Thyroid gland (tissue), 4 donors: ENCODE measurements around the gene HYLS1. TPM values are rescaled to one million over a fixed set of nuclear protein-coding genes. Genes with fewer than 3 reads are reported as not detected.

ENCODE experiments used
- DNase-seq, 2 donors: peaks; one replicate each; pipeline ENCODE4 v3.0.0-alpha.2; 2019
- H3K27ac ChIP-seq, 3 donors: fragments of 200-600 bp; sonication (generic); 1 replicate in 2 of 3; 2 replicates in 1 of 3; pipeline ENCODE4 v1.5.1; 2016 to 2019; ENCODE audit warnings: mild to moderate bottlenecking in 1 of 3, moderate library complexity in 1 of 3
- H3K27me3 ChIP-seq: fragments of 200-600 bp; sonication (generic); one replicate; pipeline ENCODE4 v1.5.1; 2019
- H3K36me3 ChIP-seq, 2 donors: fragments of 200-600 bp; sonication (generic); one replicate each; pipeline ENCODE4 v1.5.1; 2016 to 2019
- H3K4me1 ChIP-seq, 2 donors: fragments of 200-600 bp; sonication (generic); one replicate each; pipeline ENCODE4 v1.5.1; 2017 to 2019
- H3K4me3 ChIP-seq, 3 donors: fragments of 200-600 bp; sonication (generic); replicated peaks in 1 of 3; 1 replicate in 2 of 3; 2 replicates in 1 of 3; pipeline ENCODE4 v1.5.1; 2016; ENCODE audit warnings: mild to moderate bottlenecking in 1 of 3
- H3K9me3 ChIP-seq: fragments of 200-600 bp; sonication (generic); one replicate; pipeline ENCODE4 v1.5.1; 2017
- CTCF ChIP-seq, 6 experiments: fragments of 200-600 bp in 3 of 6; fragments of 450-650 bp in 3 of 6; sonication (generic) in 3 of 6; IDR thresholded peaks; one replicate each; pipeline ENCODE4 v1.5.1; 2016 to 2019; ENCODE audit warnings: antibody characterized with exemption in 6 of 6, mild to moderate bottlenecking in 2 of 6, inconsistent platforms in 1 of 6, moderate library complexity in 1 of 6
- POLR2A ChIP-seq, 2 donors: fragments of 450-650 bp; IDR thresholded peaks; one replicate each; pipeline ENCODE4 v1.6.1; 2017; ENCODE audit warnings: antibody characterized with exemption in 2 of 2, mild to moderate bottlenecking in 2 of 2, moderate library complexity in 1 of 2
- WGBS, 2 donors: methylation state at CpG; one replicate each; pipeline ENCODE4 v1.1.5; 2017; 5-methylcytosine and 5-hydroxymethylcytosine counted together
- intact Hi-C: fragments of 100-400 bp; cut with DNase I; formaldehyde crosslinking; loops from one replicate; pipeline ENCODE4 v1.15.1; 2023
- total RNA-seq, 4 donors: library from RNA; depleted of rRNA; stranded (reverse); fragments of >200 nt; gene quantifications; one replicate each; pipeline ENCODE4 v1.2.3, GENCODE V29; 2016

The HYLS1 gene
- total RNA-seq, 4 donors from 2014 or later = 1.6 to 6.9 (median 3.0) TPM

DNA sequence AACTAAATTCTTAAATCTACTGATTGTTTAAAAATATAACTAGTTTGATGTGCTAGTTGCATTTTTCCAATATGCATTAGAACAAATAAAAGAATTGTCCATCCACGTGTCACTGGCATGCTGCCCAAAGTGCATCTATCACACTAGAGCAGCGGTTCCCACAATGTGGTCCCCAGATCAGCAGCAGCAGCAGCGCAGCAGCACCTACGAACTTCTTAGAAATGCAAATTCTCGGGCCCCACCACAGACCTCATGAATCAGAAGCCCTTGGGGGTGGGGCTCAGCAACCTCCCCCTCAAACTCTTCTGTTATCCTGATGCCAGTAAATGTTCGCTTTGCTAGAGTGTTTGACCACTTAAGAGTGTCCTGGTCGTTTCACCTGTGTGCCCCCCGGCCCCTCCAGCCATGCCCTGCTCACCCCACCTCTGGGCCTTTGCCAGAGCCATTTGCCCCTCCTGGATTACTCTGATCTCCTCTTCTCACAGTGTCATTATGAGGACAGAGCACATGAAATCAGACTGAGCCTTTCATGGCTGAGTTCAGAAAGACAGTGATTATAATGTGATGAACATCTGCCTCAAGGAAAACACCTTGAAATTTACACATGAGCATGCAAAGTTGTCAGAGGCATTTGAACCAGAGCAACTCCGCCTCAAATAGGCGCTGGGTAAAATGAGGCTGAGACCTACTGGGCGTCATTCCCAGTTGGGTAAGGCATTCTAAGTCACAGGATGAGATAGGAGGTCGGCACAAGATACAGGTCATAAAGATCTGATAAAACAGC is 45.8 kb downstream of the HYLS1 start:
- no peaks in the 10 kb centered on the region for H3K27me3 ChIP-seq
- WGBS, 2 donors = 78 to 81% methylated on average over 12 of the region's 12 CpGs
- H3K9me3 ChIP-seq = no peaks in the 10 kb centered on the region
- H3K36me3 ChIP-seq = no peaks in the 10 kb centered on the region
- no peak overlapping the region for H3K4me3 ChIP-seq
- H3K4me1 ChIP-seq = peaks cover 0 to 12% of the 10 kb centered on the region in 2 donors
- intact Hi-C loops = no loop called here
- no peak overlapping the region for H3K27ac ChIP-seq
- DNase-seq = no peak
- TF ChIP-seq CTCF (IDR thresholded peaks at IDR 0.05) (no peak), POLR2A (IDR thresholded peaks at IDR 0.05) (no peak)

GRCh38 chr11:125934473-125934872 is 47.0 kb downstream of the HYLS1 start:
- H3K9me3 ChIP-seq = no peaks in the 10 kb centered on the region
- DNase-seq = no peak
- no peaks in the 10 kb centered on the region for H3K36me3 ChIP-seq
- no peak overlapping the region for H3K4me3 ChIP-seq
- no peaks in the 10 kb centered on the region for H3K27me3 ChIP-seq
- H3K4me1 ChIP-seq = peaks cover 0 to 22% of the 10 kb centered on the region in 2 donors
- H3K27ac ChIP-seq = no peak overlapping the region
- intact Hi-C loops = no loop called here
- WGBS, 2 donors = 95 to 98% methylated on average over 8 of the region's 8 CpGs
- TF ChIP-seq CTCF (IDR thresholded peaks at IDR 0.05) (no peak), POLR2A (IDR thresholded peaks at IDR 0.05) (no peak)

- no peak for TF ChIP-seq CTCF (IDR thresholded peaks at IDR 0.05)
- TF ChIP-seq POLR2A (IDR thresholded peaks at IDR 0.05) = no peak
- H3K36me3 ChIP-seq = no peaks in the 10 kb centered on the region
- no peak overlapping the region for H3K27ac ChIP-seq
- WGBS, 2 donors = 93 to 96% methylated on average over 2 of the region's 2 CpGs
- H3K27me3 ChIP-seq = no peaks in the 10 kb centered on the region
- DNase-seq = no peak
- peaks cover 0 to 22% of the 10 kb centered on the region in 2 donors for H3K4me1 ChIP-seq
- H3K9me3 ChIP-seq = no peaks in the 10 kb centered on the region
- intact Hi-C loops = no loop called here
- H3K4me3 ChIP-seq = no peak overlapping the region
Observed at GRCh38 chr11:125935056-125935455, 47.6 kb downstream of the HYLS1 start.

DNA sequence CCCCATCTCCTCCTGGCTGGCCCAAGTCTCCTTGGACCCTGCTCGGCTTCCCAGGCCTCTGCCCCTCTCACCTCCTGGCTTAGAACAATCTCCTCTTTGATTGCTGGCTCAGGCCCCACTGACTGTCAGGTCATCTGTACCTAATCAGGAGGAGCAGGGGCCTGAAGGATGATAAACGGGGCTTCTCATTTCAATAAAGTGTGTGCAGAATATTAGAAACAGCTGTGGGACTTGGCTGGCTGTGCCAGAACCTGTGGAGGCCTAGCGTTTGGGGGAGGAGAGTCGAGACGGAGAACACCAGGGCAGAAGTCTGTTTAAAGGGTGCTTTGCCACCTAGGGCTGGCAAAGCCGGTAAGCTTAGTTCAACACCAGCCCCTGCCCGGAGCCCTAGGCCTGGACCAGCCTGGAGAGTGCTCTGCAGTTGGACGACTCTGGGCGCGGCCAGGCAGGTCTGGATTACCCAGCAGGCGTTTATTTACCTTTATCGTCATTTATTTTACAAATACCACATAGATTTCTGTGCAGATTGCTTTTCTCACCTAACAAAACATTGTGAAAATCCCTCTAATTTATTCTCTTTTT is 48.2 kb downstream of the HYLS1 start:
- 77 to 83% methylated on average over 12 of the region's 12 CpGs for WGBS, 2 donors
- Histone ChIP-seq H3K27ac (no peak overlapping the region), H3K36me3 (no peaks in the 10 kb centered on the region), H3K4me1 (peaks cover 0 to 22% of the 10 kb centered on the region in 2 donors), H3K27me3 (no peaks in the 10 kb centered on the region), H3K4me3 (no peak overlapping the region), H3K9me3 (no peaks in the 10 kb centered on the region)
- DNase-seq = no peak
- intact Hi-C loops = no loop called here
- TF ChIP-seq POLR2A (IDR thresholded peaks at IDR 0.05) (no peak), CTCF (IDR thresholded peaks at IDR 0.05) (no peak)

DNA sequence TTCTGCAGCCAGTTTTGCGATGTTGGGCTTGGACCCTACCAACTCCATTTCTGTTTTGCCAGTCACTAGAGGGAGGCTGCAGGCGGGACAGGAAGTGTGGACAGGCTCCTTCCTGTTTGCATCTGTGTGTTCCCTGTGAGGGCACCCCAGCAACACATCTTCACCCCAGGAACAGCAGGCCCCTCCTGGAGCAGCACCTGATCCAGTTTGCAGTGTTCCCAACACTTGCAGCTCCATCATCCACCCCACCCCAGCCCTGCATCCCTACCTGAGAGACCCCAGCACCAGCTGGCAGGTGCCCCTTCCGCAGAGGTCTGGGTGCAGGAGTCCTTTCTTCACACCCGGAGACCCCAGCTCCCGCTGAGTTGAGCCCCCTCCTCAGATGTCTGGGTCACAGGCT is 51.0 kb downstream of the HYLS1 start:
- TF ChIP-seq CTCF (IDR thresholded peaks at IDR 0.05) (no peak), POLR2A (IDR thresholded peaks at IDR 0.05) (no peak)
- intact Hi-C loops = no loop called here
- 88 to 89% methylated on average over 5 of the region's 5 CpGs for WGBS, 2 donors
- Histone ChIP-seq H3K27me3 (no peaks in the 10 kb centered on the region), H3K4me1 (peaks cover 0 to 20% of the 10 kb centered on the region in 2 donors), H3K4me3 (no peak overlapping the region), H3K36me3 (no peaks in the 10 kb centered on the region), H3K27ac (no peak overlapping the region), H3K9me3 (no peaks in the 10 kb centered on the region)
- DNase-seq = no peak
